ENCODE data around the gene TRIM8. TPM values are rescaled to one million over a fixed set of nuclear protein-coding genes. Genes with fewer than 3 reads are reported as not detected.

Gene TRIM8
- total RNA-seq, 1 experiment from 2014 or later, result 37.0 TPM

DNA sequence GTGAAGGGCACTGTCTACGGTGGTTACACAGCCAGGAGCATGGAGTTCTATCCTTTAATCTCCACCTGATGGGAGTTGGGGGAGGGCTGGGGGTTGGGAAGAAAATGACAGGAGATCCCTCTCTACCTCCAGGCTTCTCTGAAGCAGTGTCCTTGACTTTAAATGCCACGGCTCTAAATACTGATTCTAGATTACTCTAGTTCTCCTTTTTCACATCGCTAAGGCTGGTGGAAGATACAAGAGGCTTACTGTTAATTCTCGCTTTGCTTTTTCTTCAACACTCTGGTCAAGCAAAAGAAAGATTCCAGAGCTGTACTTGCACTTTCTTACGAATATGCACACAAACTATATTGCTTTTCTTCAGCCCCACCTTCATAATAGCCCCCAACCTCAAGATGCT, 39.5 kb downstream of the TRIM8 start:
- Mint-ChIP-seq H3K4me1 (peaks cover 8 to 14% of the 10 kb centered on the region in 2 experiments), H3K4me3 (no peak overlapping the region), H3K27ac (no peak overlapping the region), H3K27me3 (ENCODE audit: low read depth) (no peaks in the 10 kb centered on the region), H3K36me3 (ENCODE audit: insufficient read depth in 1 of 3, low read depth in 3 of 3) (peaks cover 16 to 46% (median 36%) of the 10 kb centered on the region in 3 experiments; a peak in 6 of 7 replicates), H3K9me3 (no peaks in the 10 kb centered on the region)
- WGBS (ENCODE audit: extremely low coverage, insufficient read length, low lambda C conversion rate), result no CpG with 5 or more reads among the region's 5 CpGs
- Histone ChIP-seq H2BK20ac (ENCODE audit: low read depth, low read length, poor library complexity, severe bottlenecking) (no peak overlapping the region), H2BK15ac (ENCODE audit: low read depth, low read length) (no peak overlapping the region), H2BK120ac (ENCODE audit: low read depth, low read length, poor library complexity, severe bottlenecking) (no peak overlapping the region), H3K27ac (ENCODE audit: insufficient read length, low read depth, low read length) (no peak overlapping the region), H3K79me2 (ENCODE audit: insufficient read depth, low read length) (no peaks in the 10 kb centered on the region), H3K4me1 (ENCODE audit: insufficient read depth, low read length) (no peaks in the 10 kb centered on the region), H2BK5ac (ENCODE audit: insufficient read length, low read length) (no peak overlapping the region), H3K27me3 (ENCODE audit: insufficient read depth, low read length) (no peaks in the 10 kb centered on the region), H3K4me2 (ENCODE audit: insufficient read depth, insufficient read length, low read length) (no peak overlapping the region), H3K4ac (ENCODE audit: low read depth, low read length) (no peak overlapping the region), H3K9ac (ENCODE audit: extremely low read depth, insufficient read length, low read length) (no peak overlapping the region), H3K14ac (ENCODE audit: insufficient read depth, low read length) (no peak overlapping the region), H4K5ac (ENCODE audit: insufficient read length, low read depth, low read length) (no peak overlapping the region), H3K56ac (ENCODE audit: insufficient read length, low read depth, low read length) (no peak overlapping the region), H3K79me1 (ENCODE audit: insufficient read depth, low read depth, low read length, poor library complexity, severe bottlenecking) (no peaks in the 10 kb centered on the region), H3K23me2 (ENCODE audit: insufficient read length, low read depth, low read length, poor library complexity, severe bottlenecking) (no peaks in the 10 kb centered on the region), H2BK12ac (ENCODE audit: insufficient read length, low read depth, low read length) (no peak overlapping the region), H4K91ac (ENCODE audit: insufficient read length, low read depth, low read length) (no peak overlapping the region), H3K18ac (ENCODE audit: insufficient read length, low read depth, low read length) (no peak overlapping the region), H3T11ph (ENCODE audit: low read length) (no peak overlapping the region), H2AK5ac (ENCODE audit: insufficient read length, low read length) (no peak overlapping the region), H4K8ac (replicated peaks; ENCODE audit: insufficient read length, low read depth, low read length) (no peak overlapping the region), H3K23ac (ENCODE audit: insufficient read length, low read depth, low read length) (no peak overlapping the region), H3K9me3 (ENCODE audit: control insufficient read depth, low read depth, low read length) (no peaks in the 10 kb centered on the region), H4K20me1 (ENCODE audit: control insufficient read depth, insufficient read depth, insufficient read length) (no peaks in the 10 kb centered on the region), H2AFZ (ENCODE audit: low read length) (no peak overlapping the region)
- no peak for DNase-seq
- TF ChIP-seq, protein P1, sequence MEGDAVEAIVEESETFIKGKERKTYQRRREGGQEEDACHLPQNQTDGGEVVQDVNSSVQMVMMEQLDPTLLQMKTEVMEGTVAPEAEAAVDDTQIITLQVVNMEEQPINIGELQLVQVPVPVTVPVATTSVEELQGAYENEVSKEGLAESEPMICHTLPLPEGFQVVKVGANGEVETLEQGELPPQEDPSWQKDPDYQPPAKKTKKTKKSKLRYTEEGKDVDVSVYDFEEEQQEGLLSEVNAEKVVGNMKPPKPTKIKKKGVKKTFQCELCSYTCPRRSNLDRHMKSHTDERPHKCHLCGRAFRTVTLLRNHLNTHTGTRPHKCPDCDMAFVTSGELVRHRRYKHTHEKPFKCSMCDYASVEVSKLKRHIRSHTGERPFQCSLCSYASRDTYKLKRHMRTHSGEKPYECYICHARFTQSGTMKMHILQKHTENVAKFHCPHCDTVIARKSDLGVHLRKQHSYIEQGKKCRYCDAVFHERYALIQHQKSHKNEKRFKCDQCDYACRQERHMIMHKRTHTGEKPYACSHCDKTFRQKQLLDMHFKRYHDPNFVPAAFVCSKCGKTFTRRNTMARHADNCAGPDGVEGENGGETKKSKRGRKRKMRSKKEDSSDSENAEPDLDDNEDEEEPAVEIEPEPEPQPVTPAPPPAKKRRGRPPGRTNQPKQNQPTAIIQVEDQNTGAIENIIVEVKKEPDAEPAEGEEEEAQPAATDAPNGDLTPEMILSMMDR (conservative IDR thresholded peaks at IDR 0.05), result no peak

Measured in H9 (cell line).